RWPE2 (cell line): Measurements from ENCODE around the gene NAV3.

ENCODE experiments used
- ATAC-seq: fragments of 200-7000 bp; cut with Tn5 transposase; 3 replicates; pipeline ENCODE4 v1.9.1; 2021; ENCODE audit warnings: low read depth
- DNase-seq: peaks from one replicate; pipeline ENCODE4 v3.0.0-alpha.2; 2020; ENCODE audit warnings: low spot score
- H3K27ac ChIP-seq: fragments of 450-650 bp; 2 replicates; pipeline ENCODE4 v1.5.1; 2017; ENCODE audit warnings: mild to moderate bottlenecking; ENCODE audit not compliant: poor library complexity, severe bottlenecking
- H3K27me3 ChIP-seq: fragments of 250-450 bp; sonication (Bioruptor Pico); 2 replicates; pipeline ENCODE4 v1.5.1; 2021; ENCODE audit warnings: mild to moderate bottlenecking, moderate library complexity; ENCODE audit not compliant: insufficient read depth, poor library complexity, severe bottlenecking
- H3K36me3 ChIP-seq: fragments of 250-450 bp; sonication (Bioruptor Pico); 2 replicates; pipeline ENCODE4 v1.5.1; 2020; ENCODE audit warnings: low read depth, mild to moderate bottlenecking, moderate library complexity
- H3K4me1 ChIP-seq: fragments of 250-450 bp; sonication (Bioruptor Pico); 2 replicates; pipeline ENCODE4 v1.5.1; 2021; ENCODE audit warnings: mild to moderate bottlenecking, moderate library complexity; ENCODE audit not compliant: insufficient read depth, poor library complexity, severe bottlenecking
- H3K4me3 ChIP-seq: fragments of 250-450 bp; sonication (Bioruptor Pico); 2 replicates; pipeline ENCODE4 v1.5.1; 2021; ENCODE audit warnings: mild to moderate bottlenecking, moderate library complexity; ENCODE audit not compliant: severe bottlenecking
- H3K9me3 ChIP-seq: fragments of 250-450 bp; sonication (Bioruptor Pico); 2 replicates; pipeline ENCODE4 v1.5.1; 2021; ENCODE audit warnings: mild to moderate bottlenecking, moderate library complexity; ENCODE audit not compliant: severe bottlenecking
- CTCF ChIP-seq: fragments of 450-650 bp; IDR thresholded peaks from one replicate; pipeline ENCODE4 v1.5.1; 2017; ENCODE audit warnings: mild to moderate bottlenecking, moderate library complexity; ENCODE audit not compliant: poor library complexity, severe bottlenecking

Gene NAV3

GRCh38 chr12:78167510-78167909, 336.8 kb downstream of the NAV3 start:
- no peaks in the 10 kb centered on the region for H3K9me3 ChIP-seq
- H3K36me3 ChIP-seq, result no peaks in the 10 kb centered on the region
- TF ChIP-seq CTCF, result no peak
- ATAC-seq (no peak), DNase-seq (no peak)
- H3K4me3 ChIP-seq, result no peak overlapping the region
- no peaks in the 10 kb centered on the region for H3K27me3 ChIP-seq
- no peak overlapping the region for H3K27ac ChIP-seq
- no peaks in the 10 kb centered on the region for H3K4me1 ChIP-seq

GRCh38 chr12:78171061-78171460, 340.4 kb downstream of the NAV3 start:
- H3K36me3 ChIP-seq, result no peaks in the 10 kb centered on the region
- DNase-seq, result no peak
- H3K4me1 ChIP-seq, result no peaks in the 10 kb centered on the region
- no peak overlapping the region for H3K4me3 ChIP-seq
- H3K9me3 ChIP-seq, result no peaks in the 10 kb centered on the region
- H3K27me3 ChIP-seq, result no peaks in the 10 kb centered on the region
- no peak for ATAC-seq
- no peak overlapping the region for H3K27ac ChIP-seq
- no peak for TF ChIP-seq CTCF

GRCh38 chr12:78176643-78177042, 345.9 kb downstream of the NAV3 start:
- DNase-seq (no peak), ATAC-seq (no peak)
- Histone ChIP-seq H3K27me3 (no peaks in the 10 kb centered on the region), H3K36me3 (no peaks in the 10 kb centered on the region), H3K4me1 (no peaks in the 10 kb centered on the region), H3K9me3 (no peaks in the 10 kb centered on the region), H3K27ac (no peak overlapping the region), H3K4me3 (no peak overlapping the region)
- TF ChIP-seq CTCF, result no peak

- ATAC-seq, result no peak
- Histone ChIP-seq H3K9me3 (no peaks in the 10 kb centered on the region), H3K4me3 (no peak overlapping the region), H3K36me3 (no peaks in the 10 kb centered on the region), H3K4me1 (no peaks in the 10 kb centered on the region), H3K27me3 (no peaks in the 10 kb centered on the region), H3K27ac (no peak overlapping the region)
- no peak for DNase-seq
- TF ChIP-seq CTCF, result no peak
Observed at GRCh38 chr12:78177298-78177697, 346.6 kb downstream of the NAV3 start.

- TF ChIP-seq CTCF, result no peak
- no peaks in the 10 kb centered on the region for H3K27me3 ChIP-seq
- no peak overlapping the region for H3K27ac ChIP-seq
- no peak overlapping the region for H3K4me3 ChIP-seq
- no peaks in the 10 kb centered on the region for H3K36me3 ChIP-seq
- H3K9me3 ChIP-seq, result no peaks in the 10 kb centered on the region
- DNase-seq (no peak), ATAC-seq (no peak)
- no peaks in the 10 kb centered on the region for H3K4me1 ChIP-seq
Observed at GRCh38 chr12:78179346-78179745, 348.7 kb downstream of the NAV3 start.
